Measurements from ENCODE around the gene SLC4A3.

GRCh38 chr2:219613461-219614070, 13.9 kb upstream of the SLC4A3 start:
- no peak for TF ChIP-seq CTCF (optimal IDR thresholded peaks at IDR 0.05 in 1 of 3, IDR thresholded peaks at IDR 0.05 in 1 of 3, conservative IDR thresholded peaks at IDR 0.05 in 1 of 3; ENCODE audit: extremely low read depth in 1 of 3, insufficient read depth in 2 of 3, low read length in 3 of 3)
- no peak for TF ChIP-seq EZH2 (IDR thresholded peaks at IDR 0.05; ENCODE audit: low read length)
